ENCODE measurements around the gene RIPOR3.

RIPOR3 gene

GRCh38 chr20:50598074-50598473 is 93.3 kb downstream of the RIPOR3 start:
- CTCF ChIA-PET = interaction anchor here (1.2 to 2.5 kb wide), 3 partner anchors 10 to 120 kb away, joined by 3 to 12 read pairs (median 7); no protein-coding TSS in a partner anchor
- TF ChIP-seq CTCF (IDR thresholded peaks at IDR 0.05; ENCODE audit: control extremely low read depth, extremely low read depth, low read depth, missing control alignments) = no peak
- POLR2A ChIA-PET = no interaction called here
- DNase-seq (ENCODE audit: extremely low spot score) = no peak

- CTCF ChIA-PET = interaction anchor here (1.2 to 2.5 kb wide), 3 partner anchors 9 to 119 kb away, joined by 3 to 12 read pairs (median 7); no protein-coding TSS in a partner anchor
- no peak for DNase-seq (ENCODE audit: extremely low spot score)
- POLR2A ChIA-PET = no interaction called here
- no peak for TF ChIP-seq CTCF (IDR thresholded peaks at IDR 0.05; ENCODE audit: control extremely low read depth, extremely low read depth, low read depth, missing control alignments)
These were observed 93.9 kb downstream of the RIPOR3 start for GRCh38 chr20:50597406-50597969.

GRCh38 chr20:50596694-50597021 is 94.7 kb downstream of the RIPOR3 start:
- ChIA-PET POLR2A (no interaction called here), CTCF (interaction anchor here (1.2 to 2.5 kb wide), 3 partner anchors 8 to 119 kb away, joined by 3 to 12 read pairs (median 7); no protein-coding TSS in a partner anchor)
- DNase-seq (ENCODE audit: extremely low spot score) = no peak
- TF ChIP-seq CTCF (IDR thresholded peaks at IDR 0.05; ENCODE audit: control extremely low read depth, extremely low read depth, low read depth, missing control alignments) = no peak

GRCh38 chr20:50595988-50596693 is 95.2 kb downstream of the RIPOR3 start:
- DNase-seq (ENCODE audit: extremely low spot score) = no peak
- ChIA-PET POLR2A (no interaction called here), CTCF (interaction anchor here (2.5 kb wide), 2 partner anchors 8 to 9 kb away, joined by 7 to 12 read pairs; no protein-coding TSS in a partner anchor)
- TF ChIP-seq CTCF (IDR thresholded peaks at IDR 0.05; ENCODE audit: control extremely low read depth, extremely low read depth, low read depth, missing control alignments) = no peak

GRCh38 chr20:50595433-50595895 is 95.9 kb downstream of the RIPOR3 start:
- TF ChIP-seq CTCF (IDR thresholded peaks at IDR 0.05; ENCODE audit: control extremely low read depth, extremely low read depth, low read depth, missing control alignments) = no peak
- CTCF ChIA-PET = interaction anchor here (2.5 kb wide), 1 partner anchor 9 kb away, joined by 7 read pairs; no protein-coding TSS in a partner anchor
- POLR2A ChIA-PET = no interaction called here
- DNase-seq (ENCODE audit: extremely low spot score) = no peak

GRCh38 chr20:50594591-50595432 is 96.5 kb downstream of the RIPOR3 start:
- POLR2A ChIA-PET = no interaction called here

More at GRCh38 chr20:50594591-50595432, 96.5 kb downstream of the RIPOR3 start:
- CTCF ChIA-PET = interaction anchor here (1.8 kb wide), 1 partner anchor 10 kb away, joined by 3 read pairs; no protein-coding TSS in a partner anchor
- DNase-seq (ENCODE audit: extremely low spot score) = no peak
- no peak for TF ChIP-seq CTCF (IDR thresholded peaks at IDR 0.05; ENCODE audit: control extremely low read depth, extremely low read depth, low read depth, missing control alignments)

Measured in GM10248 (cell line).